H1 (cell line): Measurements from ENCODE around the gene UBAP1. TPM values are rescaled to one million over a fixed set of nuclear protein-coding genes. Genes with fewer than 3 reads are reported as not detected.

Experiments used
- CTCF ChIA-PET: fragments of 300-600 bp; sonication (Branson Sonifier 250); formaldehyde crosslinking; loops from one replicate; lab custom pipeline; 2021; ENCODE audit not compliant: partially characterized antibody; lab: Charles Lee
- POLR2A ChIA-PET: fragments of 300-600 bp; sonication (Branson Sonifier 250); formaldehyde crosslinking; loops from one replicate; lab custom pipeline; 2021; ENCODE audit warnings: inconsistent platforms; ENCODE audit not compliant: partially characterized antibody; lab: Charles Lee
- DNase-seq, 2 experiments: peaks; one replicate each; pipeline versions ENCODE4 v3.0.0 to v3.0.0-alpha.2; 2010 to 2022; ENCODE audit warnings: low spot score in 2 of 2, low read depth in 1 of 2, mixed read lengths in 1 of 2
- FAIRE-seq: peaks from 2 replicates; lab custom pipeline; 2011; peaks lifted over from hg19 to GRCh38; lab: Jason Lieb, UNC
- H2AFZ ChIP-seq: 2 replicates; pipeline ENCODE4 v1.8.1; 2012; ENCODE audit warnings: low read length, inconsistent platforms
- H2AK5ac ChIP-seq: 2 replicates; pipeline ENCODE4 v1.6.1; 2013; ENCODE audit warnings: low read depth, low read length
- H2BK120ac ChIP-seq: replicated peaks from 2 replicates; pipeline ENCODE3; 2013; ENCODE audit warnings: low read depth, low read length, inconsistent platforms
- H2BK12ac ChIP-seq: 2 replicates; pipeline ENCODE4 v1.6.1; 2013; ENCODE audit warnings: low read depth, low read length
- H2BK15ac ChIP-seq: 2 replicates; pipeline ENCODE4 v1.6.1; 2013; ENCODE audit warnings: low read length
- H2BK20ac ChIP-seq: 2 replicates; pipeline ENCODE4 v1.6.1; 2013; ENCODE audit warnings: low read length
- H2BK5ac ChIP-seq: 2 replicates; pipeline ENCODE4 v1.6.1; 2013; ENCODE audit warnings: low read depth, low read length
- H3K14ac ChIP-seq: 2 replicates; pipeline ENCODE4 v1.6.1; 2013; ENCODE audit warnings: inconsistent platforms; ENCODE audit not compliant: insufficient read length
- H3K18ac ChIP-seq: 2 replicates; pipeline ENCODE4 v1.6.1; 2013; ENCODE audit warnings: low read length; ENCODE audit errors: extremely low read depth
- H3K23ac ChIP-seq: 2 replicates; pipeline ENCODE4 v1.6.1; 2013; ENCODE audit warnings: inconsistent platforms; ENCODE audit not compliant: insufficient read length
- H3K23me2 ChIP-seq: 2 replicates; pipeline ENCODE4 v1.6.1; 2013; ENCODE audit warnings: low read depth, low read length
- H3K27ac ChIP-seq: 2 replicates; pipeline ENCODE4 v1.6.1; 2011; ENCODE audit warnings: low read depth, low read length, inconsistent platforms
- H3K27me3 ChIP-seq, 4 experiments: replicated peaks in 1 of 4; 1 replicate in 1 of 4; 2 replicates in 3 of 4; pipeline versions ENCODE4 v1.6.1 to v1.8.1; 2011 to 2013; ENCODE audit warnings: low read length in 3 of 4, mild to moderate bottlenecking in 3 of 4, inconsistent platforms in 2 of 4, mixed read lengths in 2 of 4, moderate library complexity in 1 of 4; ENCODE audit not compliant: control insufficient read depth in 3 of 4, insufficient read depth in 3 of 4; ENCODE audit errors: extremely low read depth in 1 of 4
- H3K36me3 ChIP-seq, 4 experiments: 2 replicates each; pipeline versions ENCODE4 v1.6.1 to v1.8.1; 2011 to 2013; ENCODE audit warnings: mild to moderate bottlenecking in 4 of 4, low read length in 3 of 4, moderate library complexity in 2 of 4, control low read depth in 1 of 4, inconsistent platforms in 1 of 4; ENCODE audit not compliant: insufficient read depth in 4 of 4, control insufficient read depth in 2 of 4
- H3K4ac ChIP-seq: replicated peaks from 2 replicates; pipeline ENCODE3; 2013; ENCODE audit warnings: low read length, low read depth, mixed read lengths, inconsistent platforms; ENCODE audit not compliant: insufficient read length
- H3K4me1 ChIP-seq, 4 experiments: replicated peaks in 1 of 4; 1 replicate in 1 of 4; 2 replicates in 3 of 4; pipeline versions ENCODE4 v1.6.1 to v1.8.1; 2011 to 2013; ENCODE audit warnings: low read length in 3 of 4, inconsistent platforms in 2 of 4, mixed read lengths in 1 of 4; ENCODE audit not compliant: insufficient read depth in 4 of 4, control insufficient read depth in 3 of 4
- H3K4me2 ChIP-seq, 2 experiments: 2 replicates each; pipeline versions ENCODE4 v1.6.1 to v1.8.1; 2011 to 2013; ENCODE audit warnings: low read depth in 2 of 2, low read length in 2 of 2, control low read depth in 1 of 2, inconsistent platforms in 1 of 2, mild to moderate bottlenecking in 1 of 2; ENCODE audit not compliant: insufficient read depth in 1 of 2
- H3K4me3 ChIP-seq, 4 experiments: fragments of 200-600, 300-600 bp in 1 of 4; sonication (generic), shearing (Covaris generic), sonication (Bioruptor Twin) in 1 of 4; 2 replicates each; pipeline versions ENCODE4 v1.5.1 to v1.8.1; 2011 to 2016; ENCODE audit warnings: low read length in 4 of 4, low read depth in 3 of 4, control low read depth in 2 of 4, inconsistent platforms in 2 of 4, mild to moderate bottlenecking in 2 of 4, mixed read lengths in 1 of 4, moderate library complexity in 1 of 4; ENCODE audit not compliant: insufficient read depth in 2 of 4; ENCODE audit errors: extremely low read depth in 1 of 4
- H3K56ac ChIP-seq: replicated peaks from 2 replicates; pipeline ENCODE3; 2013; ENCODE audit warnings: low read depth, mild to moderate bottlenecking, mixed read lengths, low read length, inconsistent platforms; ENCODE audit not compliant: insufficient read length
- H3K79me1 ChIP-seq: 2 replicates; pipeline ENCODE4 v1.6.1; 2013; ENCODE audit warnings: low read depth, low read length, control low read depth
- H3K79me2 ChIP-seq, 2 experiments: 2 replicates each; pipeline versions ENCODE4 v1.6.1 to v1.8.1; 2012 to 2013; ENCODE audit warnings: low read length in 2 of 2, mild to moderate bottlenecking in 2 of 2, inconsistent platforms in 1 of 2; ENCODE audit not compliant: insufficient read depth in 2 of 2, control insufficient read depth in 1 of 2
- H3K9ac ChIP-seq, 4 experiments: replicated peaks in 1 of 4; 1 replicate in 1 of 4; 2 replicates in 3 of 4; pipeline versions ENCODE4 v1.6.1 to v1.8.1; 2011 to 2013; ENCODE audit warnings: low read depth in 3 of 4, low read length in 3 of 4, control low read depth in 2 of 4, mild to moderate bottlenecking in 2 of 4, moderate library complexity in 2 of 4, inconsistent platforms in 1 of 4; ENCODE audit errors: extremely low read depth in 1 of 4
- H3K9me3 ChIP-seq, 2 experiments: 2 replicates each; pipeline versions ENCODE4 v1.6.1 to v1.8.1; 2012 to 2013; ENCODE audit warnings: mild to moderate bottlenecking in 2 of 2, moderate library complexity in 2 of 2, control low read depth in 1 of 2, inconsistent platforms in 1 of 2, low read depth in 1 of 2, low read length in 1 of 2, mixed read lengths in 1 of 2; ENCODE audit not compliant: insufficient read depth in 2 of 2
- H4K20me1 ChIP-seq, 2 experiments: replicated peaks in 1 of 2; 2 replicates each; pipeline versions ENCODE3 to v1.8.1; 2011 to 2013; ENCODE audit warnings: inconsistent platforms in 2 of 2, low read length in 2 of 2, mild to moderate bottlenecking in 1 of 2; ENCODE audit not compliant: insufficient read depth in 2 of 2, control insufficient read depth in 1 of 2
- H4K5ac ChIP-seq: 2 replicates; pipeline ENCODE4 v1.6.1; 2013; ENCODE audit warnings: low read length, low read depth, mixed read lengths, inconsistent platforms; ENCODE audit not compliant: insufficient read length
- H4K8ac ChIP-seq: 2 replicates; pipeline ENCODE4 v1.8.0; 2013; ENCODE audit warnings: mild to moderate bottlenecking, moderate library complexity, low read length, inconsistent platforms; ENCODE audit not compliant: insufficient read depth; ENCODE audit errors: extremely low read depth
- H4K91ac ChIP-seq: replicated peaks from 2 replicates; pipeline ENCODE3; 2013; ENCODE audit warnings: low read length, mixed read lengths, inconsistent platforms; ENCODE audit not compliant: insufficient read length
- CBX5 ChIP-seq: fragments of 300-800, 300-1000 bp; sonication (generic); IDR thresholded peaks from 2 replicates; pipeline ENCODE4 v1.7.1; 2016; ENCODE audit warnings: antibody characterized with exemption, low read length, low read depth
- CHD2 ChIP-seq: IDR thresholded peaks from 2 replicates; pipeline ENCODE4 v1.6.1; 2012; ENCODE audit warnings: low read length, improper control_type of control experiment
- CTBP2 ChIP-seq: IDR thresholded peaks from 2 replicates; pipeline ENCODE4 v1.7.0; 2011; ENCODE audit warnings: borderline replicate concordance, mild to moderate bottlenecking, moderate library complexity, mixed read lengths, low read length; ENCODE audit not compliant: insufficient read depth, insufficient read length
- CTCF ChIP-seq, 3 experiments: IDR thresholded peaks; 1 replicate in 2 of 3; 2 replicates in 1 of 3; pipeline versions ENCODE4 v1.5.1 to v1.6.1; 2011; ENCODE audit warnings: low read length in 3 of 3, mild to moderate bottlenecking in 3 of 3, inconsistent platforms in 2 of 3, low read depth in 1 of 3, moderate library complexity in 1 of 3; ENCODE audit not compliant: insufficient read depth in 1 of 3; ENCODE audit errors: control extremely low read depth in 1 of 3
- E2F6 ChIP-seq: IDR thresholded peaks from 2 replicates; pipeline ENCODE4 v1.6.1; 2012; ENCODE audit warnings: inconsistent platforms
- EZH2 ChIP-seq: fragments of 200-600 bp; sonication (generic); IDR thresholded peaks from 2 replicates; pipeline ENCODE4 v1.7.1; 2012; ENCODE audit warnings: low read depth, mild to moderate bottlenecking, moderate library complexity, low read length, inconsistent platforms; ENCODE audit not compliant: severe bottlenecking
- GTF2F1 ChIP-seq: IDR thresholded peaks from 2 replicates; pipeline ENCODE4 v1.6.1; 2012; ENCODE audit warnings: low read depth, low read length, improper control_type of control experiment, borderline replicate concordance
- KDM5A ChIP-seq: fragments of 200-600 bp; IDR thresholded peaks from 2 replicates; pipeline ENCODE4 v1.7.1; 2012; ENCODE audit warnings: mild to moderate bottlenecking, low read length, inconsistent platforms, mixed read lengths
- POLR2A ChIP-seq, 2 experiments: IDR thresholded peaks; 1 replicate in 1 of 2; 2 replicates in 1 of 2; pipeline ENCODE4 v1.6.1; 2011; ENCODE audit warnings: low read depth in 2 of 2, low read length in 2 of 2, mild to moderate bottlenecking in 2 of 2; ENCODE audit errors: control extremely low read depth in 1 of 2
- POLR2AphosphoS5 ChIP-seq: IDR thresholded peaks from 2 replicates; pipeline ENCODE4 v1.6.1; 2011; ENCODE audit warnings: low read depth, low read length
- SP2 ChIP-seq: IDR thresholded peaks from 2 replicates; pipeline ENCODE4 v1.6.1; 2012; ENCODE audit warnings: mild to moderate bottlenecking, low read length, inconsistent platforms
- WGBS, 2 experiments: shearing (Covaris generic) in 1 of 2; methylation state at CpG; one replicate each; pipeline versions ENCODE4 v1.1.6 to v1.1.7; 2013 to 2015; ENCODE audit warnings: low lambda C conversion rate in 2 of 2, mixed read lengths in 2 of 2, inconsistent platforms in 1 of 2, low coverage in 1 of 2, missing lambda C conversion rate in 1 of 2; ENCODE audit not compliant: insufficient replicate concordance in 2 of 2, insufficient coverage in 1 of 2, insufficient read length in 1 of 2; ENCODE audit errors: extremely low coverage in 1 of 2, missing lambda C conversion rate in 1 of 2; 5-methylcytosine and 5-hydroxymethylcytosine counted together
- polyA plus RNA-seq, 7 experiments: library from polyadenylated mRNA; depleted of rRNA in 3 of 7; stranded (reverse) in 5 of 7; unstranded in 2 of 7; fragments of >200 nt in 5 of 7; fragments of 200-250 nt in 2 of 7; gene quantifications; 1 replicate in 5 of 7; 2 replicates in 1 of 7; 4 replicates in 1 of 7; pipeline versions ENCODE4 v1.2.1 to v1.2.3, GENCODE V29; 2011 to 2013; ENCODE audit warnings: missing spikeins in 2 of 7, mixed read lengths in 2 of 7
- total RNA-seq: library from RNA; stranded (reverse); fragmentation: NEBNext Ultra II Directional; extraction: Animal tissue kit (Norgen Biotek cat#: 25700); gene quantifications from 2 replicates; pipeline ENCODE4 v1.2.1, GENCODE V29; 2021

The UBAP1 gene
- total and polyA plus RNA-seq, 2 of the 8 experiments (the other 6 are each of a cell fraction or from before 2014, with no cell fraction given), result 31.3 to 31.4 TPM

- no peak overlapping the region for H3K56ac ChIP-seq
- no peaks in the 10 kb centered on the region for H3K27me3 ChIP-seq
- no peak overlapping the region for H3K4ac ChIP-seq
- no peak overlapping the region for H2AK5ac ChIP-seq
- 82% methylated on average over 2 of the region's 2 CpGs; no CpG with 5 or more reads in 1 of the 2 experiments for WGBS, 2 experiments
- CTCF ChIA-PET, result interaction anchor here (3.2 to 8.6 kb wide), 4 partner anchors 9 to 125 kb away, joined by 16 to 102 read pairs (median 76); partner anchors contain the start of genes MYORG and UBAP1
- POLR2A ChIA-PET, result interaction anchor here (1.7 kb wide), 1 partner anchor 72 kb away, joined by 5 read pairs; the partner anchor contains the start of gene UBAP1
- H2BK5ac ChIP-seq, result no peak overlapping the region
- DNase-seq, result no peak
- H3K9ac ChIP-seq, result no peak overlapping the region
- no peak overlapping the region for H2BK12ac ChIP-seq
- no peak overlapping the region for H4K91ac ChIP-seq
- H4K5ac ChIP-seq, result no peak overlapping the region
- H4K20me1 ChIP-seq, result peaks cover 2 to 6% of the 10 kb centered on the region in 2 experiments
- H2BK20ac ChIP-seq, result no peak overlapping the region
- no peak overlapping the region for H3K14ac ChIP-seq
- no peak overlapping the region for H3K23ac ChIP-seq
- no peak overlapping the region for H4K8ac ChIP-seq
- no peak overlapping the region for H2BK15ac ChIP-seq
- no peak overlapping the region for H3K27ac ChIP-seq
- H2AFZ ChIP-seq, result no peak overlapping the region
- H3K79me2 ChIP-seq, result no peaks in the 10 kb centered on the region; a peak in 1 of 4 replicates
- H3K9me3 ChIP-seq, result no peaks in the 10 kb centered on the region
- no peaks in the 10 kb centered on the region for H3K23me2 ChIP-seq
- no peak overlapping the region for H2BK120ac ChIP-seq
- H3K4me2 ChIP-seq, result no peak overlapping the region
- peaks cover 0 to 27% (median 8%) of the 10 kb centered on the region in 4 experiments; a peak in 7 of 8 replicates for H3K36me3 ChIP-seq
- H3K4me1 ChIP-seq, result no peaks in the 10 kb centered on the region
- H3K79me1 ChIP-seq, result peaks cover 7% of the 10 kb centered on the region
- no peak for FAIRE-seq
- no peak overlapping the region for H3K18ac ChIP-seq
- H3K4me3 ChIP-seq, result no peak overlapping the region
- TF ChIP-seq CTBP2 (no peak), E2F6 (no peak), CBX5 (no peak), CTCF (IDR thresholded peaks at IDR 0.05; ENCODE audit: control extremely low read depth in 1 of 3, insufficient read depth in 1 of 3, low read depth in 1 of 3, low read length in 3 of 3) (no peak), GTF2F1 (no peak), KDM5A (no peak), EZH2 (no peak), POLR2A (IDR thresholded peaks at IDR 0.05; ENCODE audit: control extremely low read depth in 1 of 2, low read depth in 2 of 2, low read length in 2 of 2) (no peak), CHD2 (no peak), POLR2AphosphoS5 (no peak), SP2 (no peak)
These were observed 71.9 kb downstream of the UBAP1 start for GRCh38 chr9:34250721-34251120.
